ENCODE data around the gene TMEM244.

GRCh38 chr6:129866256-129866655 lies 5.1 kb upstream of the TMEM244 start:
- TF ChIP-seq HDAC2 (IDR thresholded peaks at IDR 0.05) (no peak), CTCF (IDR thresholded peaks at IDR 0.05 in 2 of 3, conservative IDR thresholded peaks at IDR 0.05 in 1 of 3; ENCODE audit: insufficient read depth in 2 of 3, low read depth in 1 of 3, low read length in 3 of 3) (no peak), NFIC (IDR thresholded peaks at IDR 0.05) (no peak), MXI1 (IDR thresholded peaks at IDR 0.05; ENCODE audit: low read depth, low read length) (no peak)

All from K562 (cell line).